OCI-LY1 (cell line): ENCODE data around the gene SPIRE2.

Experiments used
- CTCF ChIP-seq: fragments of 200-600 bp; sonication (generic), shearing (Covaris generic); IDR thresholded peaks from 2 replicates; pipeline ENCODE4 v1.5.1; 2017; ENCODE audit warnings: mild to moderate bottlenecking, antibody characterized with exemption, low read length, moderate library complexity, mixed read lengths
- EZH2 ChIP-seq: fragments of 200-600 bp; sonication (generic), shearing (Covaris generic); IDR thresholded peaks from 2 replicates; pipeline ENCODE4 v1.8.0; 2017; ENCODE audit warnings: borderline replicate concordance, mixed run types, mild to moderate bottlenecking, antibody characterized with exemption, low read length, moderate library complexity, mixed read lengths

GRCh38 chr16:89918453-89919347 lies 90.4 kb downstream of the SPIRE2 start, which contains the start of gene MC1R:
- peak; percentile 75 for TF ChIP-seq CTCF
- no peak for TF ChIP-seq EZH2
